Activated CD8-positive, alpha-beta memory T cell treated with anti-CD3 and anti-CD28 coated beads, Interleukin-2, amount 50 U/mL, for 24 hours (primary cell): ENCODE results near the gene GPR141.
"Not testable (repeated sequence)": the region's sequence is repeated elsewhere in the genome, so short reads cannot be mapped to it uniquely, and the experiment has no call there.

ENCODE experiments used
- DNase-seq: peaks from one replicate; pipeline ENCODE4 v3.0.0-alpha.2; 2020; ENCODE audit errors: extremely low read depth

Gene GPR141

DNA sequence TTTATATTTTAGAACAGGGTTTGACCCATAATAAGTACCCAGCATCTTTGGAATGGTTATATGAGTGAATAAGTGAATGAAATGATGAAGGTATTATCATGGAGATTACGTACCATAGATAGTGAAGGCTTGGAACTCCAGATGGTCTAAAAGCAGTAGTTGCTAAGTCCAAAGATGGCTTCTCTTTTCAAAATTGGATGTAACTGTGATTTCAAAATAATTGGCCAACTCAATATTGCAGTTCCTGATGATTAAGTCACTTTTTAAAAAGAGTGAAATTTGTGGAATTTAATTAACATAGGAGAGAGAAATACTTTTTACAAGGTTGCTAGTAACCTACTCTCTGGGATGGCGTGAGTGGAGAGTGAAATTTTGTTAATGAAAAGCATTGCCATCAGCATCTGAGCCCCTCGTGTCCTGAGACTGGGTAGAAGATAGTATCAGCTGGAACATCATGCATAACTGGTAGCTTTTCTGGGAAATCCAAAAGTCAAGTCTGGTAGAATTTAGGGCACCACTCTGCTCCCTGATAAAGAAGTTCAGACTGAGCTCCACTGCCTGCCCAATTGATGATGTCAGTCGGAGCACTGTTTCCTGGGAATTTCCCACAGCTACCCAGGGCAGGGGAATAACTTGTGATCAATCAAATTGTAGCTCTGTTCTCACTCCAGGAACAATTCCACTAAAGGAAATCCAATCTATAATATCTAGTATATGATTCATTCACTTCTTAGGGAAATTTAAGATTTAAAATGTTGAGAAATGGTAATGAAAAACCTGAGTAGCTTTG is 3.2 kb downstream of the GPR141 start:
- no peak for DNase-seq

GRCh38 chr7:37690206-37690605 is 6.6 kb downstream of the GPR141 start:
- no peak for DNase-seq

GRCh38 chr7:37694208-37695094 is 10.9 kb downstream of the GPR141 start:
- no peak for DNase-seq

- DNase-seq: no peak
Observed at GRCh38 chr7:37698276-37698675, 14.7 kb downstream of the GPR141 start.

GRCh38 chr7:37698782-37699181 is 15.2 kb downstream of the GPR141 start:
- DNase-seq: no peak

DNA sequence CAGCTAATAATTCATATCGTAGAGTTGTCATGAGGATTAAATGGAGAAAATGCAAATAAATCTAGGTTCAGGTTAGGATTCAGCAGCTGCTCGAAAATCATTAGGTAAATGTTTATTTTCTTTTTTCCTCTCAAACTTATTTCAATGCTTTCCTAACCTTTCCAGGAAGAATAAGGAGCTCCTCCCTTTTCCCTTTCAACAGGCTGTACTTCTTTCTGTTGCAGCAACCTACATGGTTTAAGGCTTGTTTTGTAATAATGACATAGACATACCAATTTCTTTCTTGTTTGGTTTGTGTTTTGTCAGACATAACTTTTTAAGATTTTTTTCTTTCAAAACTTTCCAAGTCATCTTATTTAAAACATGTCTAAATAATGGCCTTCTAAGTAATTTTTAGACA is 18.2 kb downstream of the GPR141 start:
- no peak for DNase-seq

DNA sequence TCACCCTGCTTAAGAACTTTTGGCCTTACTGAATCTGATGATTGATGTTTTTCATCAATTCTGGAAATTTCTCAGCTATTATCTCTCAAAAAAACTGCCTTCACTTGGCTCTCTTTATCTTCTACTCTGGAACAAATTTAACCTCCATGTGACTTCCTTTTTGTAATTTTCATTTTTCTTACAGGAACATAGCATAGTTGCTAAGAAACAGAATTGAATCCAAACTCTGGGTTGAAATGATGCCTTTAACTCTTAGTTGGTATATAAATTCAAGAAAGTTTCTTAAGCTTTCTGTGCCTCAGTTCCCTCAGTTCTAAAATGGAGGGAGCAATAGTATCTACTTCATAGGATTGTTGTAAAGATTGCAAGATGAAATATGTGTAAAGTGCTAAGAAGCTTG is 19.8 kb downstream of the GPR141 start:
- DNase-seq: no peak

DNA sequence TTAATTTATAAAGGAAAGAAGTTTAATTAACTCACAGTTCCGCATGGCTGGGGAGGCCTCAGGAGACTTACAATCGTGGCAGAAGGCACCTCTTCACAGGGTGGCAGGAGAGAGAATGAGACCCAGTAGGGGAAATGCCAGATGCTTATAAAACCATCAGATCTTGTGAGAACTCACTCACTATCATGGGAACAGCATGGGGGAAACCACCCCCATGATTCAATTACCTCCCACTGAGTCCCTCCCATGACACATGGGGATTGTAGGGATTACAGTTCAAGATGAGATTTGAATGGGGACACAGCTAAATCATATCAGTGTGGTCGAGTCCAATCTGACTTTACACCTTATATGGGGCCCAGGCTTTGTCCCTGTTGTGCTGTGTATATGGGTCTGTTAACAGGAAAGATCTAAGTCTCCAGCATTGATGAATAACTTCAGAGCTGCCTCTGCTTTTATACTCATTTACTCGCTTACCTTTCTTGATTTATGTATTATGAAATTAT is 20.8 kb downstream of the GPR141 start:
- DNase-seq: not testable (repeated sequence)

GRCh38 chr7:37705976-37706375 is 22.4 kb downstream of the GPR141 start:
- no peak for DNase-seq

- no peak for DNase-seq
Observed at GRCh38 chr7:37706804-37707203, 23.2 kb downstream of the GPR141 start.

DNA sequence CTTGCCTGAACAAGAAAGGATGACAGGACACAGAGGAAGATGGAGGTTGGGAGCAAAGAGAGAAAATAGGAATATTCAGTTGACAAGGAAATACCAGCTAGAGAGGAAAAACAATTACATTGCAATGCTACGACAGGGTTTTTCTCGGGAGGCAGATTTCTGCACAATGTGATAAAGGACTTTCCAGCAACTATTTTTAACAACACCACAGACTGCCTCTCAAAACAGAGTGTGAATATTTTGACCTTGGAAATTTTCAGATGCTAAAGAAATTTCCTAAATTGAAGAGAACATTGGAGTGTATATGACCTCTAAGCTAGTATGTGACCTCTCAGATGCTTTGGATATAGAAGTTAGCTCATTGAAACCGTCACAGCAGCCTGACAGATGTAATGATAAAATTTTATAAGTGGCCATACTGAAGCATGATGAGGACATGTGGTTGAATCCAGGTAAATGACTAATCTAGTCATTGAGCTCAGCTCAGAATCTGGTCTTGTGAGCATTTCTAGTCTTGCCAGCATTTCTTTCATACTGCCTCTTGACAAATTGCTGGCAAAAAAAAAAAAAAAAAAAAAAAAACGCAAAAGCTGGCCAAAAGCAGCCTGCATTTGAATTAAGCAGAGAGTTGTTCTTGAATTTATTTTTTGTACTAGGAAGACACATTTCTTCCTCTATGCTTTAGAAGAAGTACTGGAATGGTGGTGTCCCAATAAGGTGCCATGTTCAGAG is 24.4 kb downstream of the GPR141 start:
- DNase-seq: no peak

DNA sequence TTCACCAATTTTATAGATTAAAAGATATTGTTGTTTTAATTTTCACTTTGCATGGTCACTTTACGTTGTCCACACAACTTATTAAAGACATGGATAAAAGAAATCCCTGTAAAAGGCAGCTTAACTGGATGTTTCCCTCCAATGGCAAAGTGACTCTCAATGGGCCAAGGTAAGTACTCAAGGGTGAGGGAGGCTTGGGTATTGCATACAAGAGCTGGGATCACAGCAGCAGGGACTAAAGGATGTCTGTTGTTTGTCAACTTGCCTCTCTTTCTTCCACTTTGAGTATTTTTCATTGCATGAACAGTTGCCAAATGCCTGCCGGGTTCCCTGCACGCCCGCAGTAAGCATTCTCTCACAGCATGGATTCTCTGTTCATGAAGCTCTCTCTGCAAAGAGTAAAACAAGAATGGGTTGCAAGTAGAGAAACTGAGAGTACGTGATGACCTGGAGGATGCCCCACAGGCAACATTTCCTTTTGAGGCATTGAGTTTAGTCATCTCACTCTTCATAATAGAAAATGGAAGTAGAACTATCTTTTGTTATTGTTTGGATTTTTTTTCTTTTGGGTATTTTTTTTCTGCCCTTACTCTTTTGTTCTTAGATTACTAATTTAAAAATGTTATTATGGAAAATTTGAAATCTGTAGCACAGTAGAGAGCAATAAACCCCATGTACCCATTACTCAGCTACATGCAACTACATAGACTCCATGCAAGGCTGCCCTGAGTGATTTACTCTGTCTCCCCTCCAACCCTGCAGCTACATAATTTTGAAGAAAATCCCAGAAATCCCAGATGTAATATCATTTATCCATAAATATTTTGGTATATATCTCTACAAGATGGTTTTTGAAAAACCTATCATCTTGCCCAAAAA is 26.3 kb downstream of the GPR141 start:
- DNase-seq: no peak

DNA sequence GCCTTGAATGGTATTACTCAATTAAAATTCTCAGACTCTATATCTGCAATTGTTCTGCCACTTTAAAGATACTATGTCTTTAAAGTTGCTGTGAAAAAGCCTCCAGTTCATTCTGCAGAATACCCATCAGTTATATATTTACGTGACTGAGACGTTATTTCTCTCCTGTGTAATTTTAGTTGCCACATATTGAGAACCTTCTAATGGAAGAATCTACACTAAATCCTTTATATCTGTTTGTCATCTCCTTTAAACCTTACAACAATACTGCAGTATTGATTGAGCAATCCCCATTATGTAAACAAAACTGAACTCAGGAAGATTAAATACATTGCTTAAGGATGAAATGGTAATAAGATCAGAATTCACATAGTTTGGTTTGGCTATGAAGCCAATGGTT is 30.0 kb downstream of the GPR141 start:
- no peak for DNase-seq

- no peak for DNase-seq
Observed at GRCh38 chr7:37714606-37715005, 31.0 kb downstream of the GPR141 start.

DNA sequence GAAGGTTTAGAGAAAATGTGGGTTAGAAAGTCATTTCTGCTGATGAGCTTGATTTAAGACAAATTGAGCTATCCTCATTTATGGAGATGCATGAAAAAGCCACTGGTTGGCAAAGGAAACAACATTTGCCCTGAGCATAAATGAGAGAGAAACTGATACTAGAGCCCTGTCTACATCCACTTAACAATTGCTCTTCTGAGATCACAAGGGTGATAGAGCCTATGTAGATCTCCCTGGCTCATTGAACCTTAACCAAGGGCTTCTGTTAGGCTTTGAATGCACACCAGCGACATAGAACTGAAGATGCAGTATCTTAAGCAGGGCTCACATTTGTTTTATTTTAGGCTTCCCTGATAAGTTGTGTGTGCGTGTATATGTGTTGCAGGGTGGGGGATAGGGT is 35.0 kb downstream of the GPR141 start:
- no peak for DNase-seq

- DNase-seq: no peak
Observed at GRCh38 chr7:37719077-37719476, 35.5 kb downstream of the GPR141 start.

- DNase-seq: no peak
Observed at GRCh38 chr7:37724732-37725131, 41.2 kb downstream of the GPR141 start.

GRCh38 chr7:37726016-37726415 is 42.5 kb downstream of the GPR141 start:
- DNase-seq: no peak

- DNase-seq: no peak
Observed at GRCh38 chr7:37728747-37729146, 45.2 kb downstream of the GPR141 start.

DNA sequence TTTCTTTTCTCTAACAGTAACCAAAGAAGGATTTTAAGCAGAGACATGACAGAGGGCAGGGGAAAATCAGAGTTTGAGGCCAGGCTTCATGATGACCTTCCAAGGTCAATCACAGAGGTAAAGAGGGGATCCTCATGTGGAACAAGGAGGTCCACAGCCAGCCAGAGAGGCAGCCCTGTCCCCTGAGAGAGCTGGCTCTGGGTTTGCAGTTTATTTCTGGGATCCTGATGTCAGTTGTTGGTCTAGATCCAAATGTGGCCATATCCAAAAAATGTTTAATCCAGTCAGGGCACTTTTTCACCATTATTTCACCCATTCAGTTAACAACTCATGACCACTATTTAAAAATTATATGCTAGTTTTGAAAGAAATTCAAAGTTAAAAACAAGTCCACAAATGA is 45.6 kb downstream of the GPR141 start:
- DNase-seq: no peak

DNA sequence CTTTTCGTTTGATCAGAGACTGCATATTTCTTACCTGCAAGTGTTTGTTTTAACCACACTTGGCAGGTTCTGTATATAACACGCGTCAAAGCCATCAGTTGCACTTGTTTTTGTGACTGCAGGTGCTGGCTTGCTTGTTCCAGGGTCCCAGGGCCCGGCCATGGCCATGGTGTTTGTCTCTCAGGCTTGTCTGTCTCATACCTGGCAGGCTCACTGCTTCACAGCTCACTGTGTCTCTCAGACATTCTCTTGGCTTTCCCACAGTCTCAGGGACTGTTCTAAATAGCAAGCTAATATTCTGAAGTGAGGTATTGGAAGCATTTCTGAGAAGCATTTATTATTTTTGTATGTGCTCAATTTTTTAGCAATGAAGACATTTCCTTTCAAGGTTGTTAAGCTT is 46.9 kb downstream of the GPR141 start:
- DNase-seq: no peak
